ENCODE measurements around the gene CNOT6L.

CNOT6L gene

DNA sequence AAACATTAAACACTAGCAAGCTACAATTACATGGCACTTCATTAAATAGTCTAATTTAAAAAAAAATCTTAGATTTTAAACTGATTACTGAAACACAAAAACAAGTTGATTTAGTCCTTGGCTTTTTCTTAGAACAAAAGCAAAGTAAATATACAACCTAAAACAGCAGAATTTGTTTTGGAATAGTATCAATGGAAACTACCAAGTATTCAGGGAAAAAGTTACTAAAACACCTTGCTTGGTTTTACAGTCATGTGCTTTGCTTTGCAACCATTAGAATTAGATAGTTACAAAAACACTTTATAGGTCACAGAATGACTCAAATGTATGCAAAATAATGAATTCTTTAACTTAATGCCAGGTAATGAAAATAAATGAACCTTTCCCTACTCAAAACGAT, 105.3 kb downstream of the CNOT6L start:
- DNase-seq (ENCODE audit: low read depth in 1 of 2, low spot score in 1 of 2) = no peak

DNA sequence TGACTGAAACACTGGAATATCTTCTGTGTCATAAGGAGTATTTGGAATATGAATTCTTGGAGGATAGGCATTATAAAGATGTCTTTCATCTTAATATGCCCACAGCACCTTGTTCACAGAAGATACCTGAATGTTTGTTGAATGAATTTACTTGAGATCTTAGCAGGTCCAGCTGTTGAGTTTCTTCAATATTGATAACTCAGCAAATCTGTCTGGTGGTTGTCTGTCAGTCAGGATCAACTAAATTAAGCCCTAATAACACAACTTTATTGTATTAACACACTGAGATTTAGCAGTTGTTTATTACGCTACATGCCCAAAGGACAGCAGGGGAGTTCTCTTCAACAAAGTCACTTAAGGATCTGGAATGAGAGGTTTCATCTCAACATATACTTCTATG, 106.5 kb downstream of the CNOT6L start:
- DNase-seq (ENCODE audit: low read depth in 1 of 2, low spot score in 1 of 2) = no peak

DNA sequence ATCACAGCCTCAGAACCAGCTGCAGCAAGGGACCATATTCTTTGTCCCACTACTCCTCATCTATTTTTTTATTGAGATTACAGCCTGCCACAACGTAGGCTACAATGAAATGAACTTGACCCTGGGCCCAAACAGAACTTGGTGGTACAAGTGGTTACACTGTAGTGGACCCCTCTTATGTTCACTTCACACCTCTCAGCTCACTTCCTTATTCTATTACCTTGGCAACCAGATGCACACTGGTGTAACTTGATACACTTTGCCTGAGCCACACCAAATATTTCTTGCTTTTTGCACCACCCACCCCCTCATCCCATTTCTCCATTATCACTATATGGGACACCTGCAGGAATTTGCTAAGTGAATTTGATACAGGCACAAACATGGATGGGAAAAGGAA, 107.7 kb downstream of the CNOT6L start:
- DNase-seq (ENCODE audit: low read depth in 1 of 2, low spot score in 1 of 2) = no peak

DNA sequence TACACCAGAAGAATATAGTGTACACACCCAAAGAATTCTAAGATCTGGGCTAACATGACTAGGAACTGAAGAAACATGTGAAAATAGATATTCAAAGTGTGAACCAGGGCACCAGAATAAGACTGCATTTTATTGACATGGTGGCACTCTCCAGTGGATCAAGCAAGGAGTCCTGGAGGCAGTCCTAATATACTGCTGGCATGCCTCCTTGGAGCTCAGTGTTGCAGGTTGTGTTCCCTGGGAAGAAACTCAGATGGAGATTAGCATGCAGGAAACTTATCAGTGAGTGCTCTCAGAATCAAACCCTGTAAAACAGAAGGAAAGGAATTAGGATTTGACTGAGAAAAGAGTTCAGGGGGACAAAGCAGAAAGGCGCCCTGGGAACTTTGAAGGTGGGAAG, 108.5 kb downstream of the CNOT6L start:
- DNase-seq (ENCODE audit: low read depth in 1 of 2, low spot score in 1 of 2) = no peak

DNA sequence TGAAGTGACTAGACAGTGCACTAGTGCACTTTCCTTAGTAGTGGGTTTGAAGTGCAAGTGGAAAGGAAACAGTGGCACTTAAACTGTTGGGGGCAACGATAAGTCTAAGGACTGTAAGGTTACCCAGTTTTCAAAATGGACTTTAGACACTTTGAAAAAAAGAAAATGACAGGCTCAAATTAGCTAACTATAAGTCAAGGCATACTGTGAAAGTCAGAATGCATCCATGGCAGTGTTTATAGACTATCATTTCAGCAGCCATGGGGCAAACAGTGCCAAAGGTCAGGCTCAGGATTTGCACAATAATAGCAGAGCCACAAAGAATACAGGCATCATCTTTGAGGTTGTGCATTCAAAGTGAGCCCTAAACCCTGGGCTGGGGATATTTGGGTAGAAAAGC, 109.1 kb downstream of the CNOT6L start:
- no peak for DNase-seq (ENCODE audit: low read depth in 1 of 2, low spot score in 1 of 2)

DNA sequence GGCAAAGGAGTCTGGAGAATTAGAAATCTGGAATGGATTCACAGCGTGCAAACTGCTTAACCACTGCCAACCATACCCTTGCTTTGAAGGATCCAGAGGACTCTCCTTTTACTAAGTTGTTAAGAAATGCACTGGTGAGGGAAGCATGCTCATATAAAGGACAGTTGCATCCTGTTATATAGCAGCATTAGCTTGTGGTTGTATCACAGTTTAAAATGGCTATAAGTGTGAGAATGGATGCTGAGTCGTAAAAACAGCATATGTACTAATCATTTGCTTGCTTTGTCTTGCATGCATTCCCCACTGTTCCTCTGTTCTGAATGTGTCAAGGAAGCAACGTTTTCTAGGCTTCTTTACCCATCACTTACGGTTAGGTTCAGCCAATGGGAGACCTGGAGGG, 112.5 kb downstream of the CNOT6L start:
- no peak for DNase-seq (ENCODE audit: low read depth in 1 of 2, low spot score in 1 of 2)

DNA sequence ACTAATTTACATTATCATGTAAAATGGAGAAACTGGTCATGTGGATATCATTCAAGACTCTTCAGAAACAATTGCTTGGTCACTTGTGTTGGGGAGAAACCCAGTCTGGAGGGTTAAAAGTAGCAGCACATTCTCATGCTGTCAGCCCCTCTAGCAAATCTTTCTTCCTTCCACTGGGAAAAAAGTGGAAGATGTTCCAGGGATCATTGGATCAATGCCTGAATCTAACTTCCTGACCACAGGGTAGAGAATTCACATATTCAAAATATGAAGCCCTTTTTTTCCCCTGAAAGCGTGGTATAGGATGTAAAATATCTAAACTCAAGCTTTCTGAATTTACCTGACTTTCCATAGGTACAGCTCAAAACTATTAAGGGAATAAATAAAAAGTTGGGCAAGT, 115.5 kb downstream of the CNOT6L start:
- no peak for DNase-seq (ENCODE audit: low read depth in 1 of 2, low spot score in 1 of 2)

DNA sequence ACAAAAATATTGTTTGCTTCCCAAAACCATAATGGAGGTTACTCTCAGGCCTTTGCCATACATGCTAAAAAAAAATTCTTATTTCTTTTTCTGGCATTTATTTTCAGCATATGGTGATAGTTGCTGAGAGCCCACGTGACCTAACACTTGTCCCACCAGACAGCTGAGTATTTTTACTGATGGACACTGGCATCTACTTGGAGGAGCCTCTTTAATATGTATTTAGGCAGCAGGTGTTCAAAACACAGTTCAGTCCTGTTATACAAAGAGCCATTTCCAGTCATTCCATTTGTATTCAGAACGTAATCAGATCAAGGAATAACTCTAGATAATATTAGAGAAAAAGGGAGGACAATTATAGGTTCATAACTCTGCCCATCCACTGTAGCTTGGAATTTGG, 118.0 kb downstream of the CNOT6L start:
- no peak for DNase-seq (ENCODE audit: low read depth in 1 of 2, low spot score in 1 of 2)

DNA sequence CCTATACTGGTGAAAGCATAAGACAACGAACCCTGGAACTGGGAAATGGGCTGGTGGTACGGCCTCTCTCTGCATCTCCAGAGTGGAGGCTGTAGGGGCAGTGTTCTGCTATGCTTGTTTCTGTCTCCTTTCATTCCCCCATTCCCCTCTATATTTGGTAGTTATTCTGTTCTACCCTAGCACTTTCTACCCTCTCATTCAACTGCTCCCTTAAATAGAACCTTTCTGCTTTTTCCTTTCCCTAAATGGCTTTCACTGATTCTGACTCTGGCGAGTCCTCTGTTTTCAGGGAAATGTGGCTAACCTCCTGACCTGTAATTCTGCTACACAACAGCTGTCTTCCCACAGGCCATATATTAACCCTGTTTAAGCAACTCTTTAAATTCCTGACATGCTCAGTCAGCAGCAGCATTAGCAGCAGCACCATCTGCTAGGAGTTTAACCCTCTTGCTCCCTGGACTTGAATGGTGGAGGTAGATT, 119.4 kb downstream of the CNOT6L start:
- no peak for DNase-seq (ENCODE audit: low read depth in 1 of 2, low spot score in 1 of 2)

DNA sequence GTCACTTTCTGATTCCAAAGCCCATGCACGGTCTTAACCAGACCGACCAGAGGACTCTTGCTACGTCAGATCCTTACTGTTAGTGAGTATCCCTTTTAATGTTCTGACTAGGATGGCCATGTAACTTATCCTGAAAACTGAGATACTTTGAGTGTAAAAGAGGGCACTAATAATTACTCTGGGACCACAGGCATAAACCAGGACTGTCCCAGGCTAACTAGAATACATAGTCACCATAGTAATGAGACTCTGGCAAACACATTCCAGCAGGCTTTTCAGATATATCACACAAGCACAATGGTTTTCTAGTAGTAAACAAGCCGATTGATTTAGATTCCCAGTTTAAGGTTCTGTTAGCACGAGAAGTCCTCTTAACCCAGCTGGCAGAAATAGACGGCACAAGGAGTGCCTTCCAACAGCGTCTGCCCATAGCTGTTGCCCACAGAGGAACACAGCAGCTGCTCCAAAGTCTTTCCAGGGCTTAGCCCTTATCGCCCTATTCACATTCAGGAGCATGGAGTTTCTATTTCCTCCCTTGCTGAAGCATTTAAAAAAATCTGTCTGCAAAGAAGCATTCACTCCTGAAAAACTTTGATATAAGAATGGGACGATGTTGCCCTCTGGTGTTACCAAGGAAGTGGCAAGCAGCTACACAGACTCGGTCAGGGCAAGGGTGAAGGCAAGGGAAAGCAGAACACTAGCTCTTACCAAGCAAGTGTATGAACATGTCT, 121.1 kb downstream of the CNOT6L start:
- DNase-seq (ENCODE audit: low read depth in 1 of 2, low spot score in 1 of 2) = no peak

DNA sequence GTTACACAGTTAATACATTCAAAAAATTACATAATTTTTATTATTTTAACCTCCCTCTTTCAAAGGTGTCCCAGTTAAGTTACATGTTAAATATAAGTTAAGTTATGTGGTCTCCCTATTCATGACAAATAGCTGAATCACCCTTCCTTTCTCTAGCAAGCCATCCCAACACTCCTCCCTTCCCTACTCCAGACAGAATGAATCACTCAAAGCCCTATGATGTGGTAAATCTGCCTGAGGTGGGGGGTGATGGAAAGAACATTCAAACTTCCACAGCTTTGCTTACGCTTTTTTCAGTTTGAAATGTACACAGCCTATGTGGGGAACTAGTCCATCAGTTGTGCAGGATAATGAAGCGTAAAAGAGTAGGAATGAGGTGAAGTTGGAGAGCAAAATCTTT, 123.4 kb downstream of the CNOT6L start:
- DNase-seq (ENCODE audit: low read depth in 1 of 2, low spot score in 1 of 2) = no peak

DNA sequence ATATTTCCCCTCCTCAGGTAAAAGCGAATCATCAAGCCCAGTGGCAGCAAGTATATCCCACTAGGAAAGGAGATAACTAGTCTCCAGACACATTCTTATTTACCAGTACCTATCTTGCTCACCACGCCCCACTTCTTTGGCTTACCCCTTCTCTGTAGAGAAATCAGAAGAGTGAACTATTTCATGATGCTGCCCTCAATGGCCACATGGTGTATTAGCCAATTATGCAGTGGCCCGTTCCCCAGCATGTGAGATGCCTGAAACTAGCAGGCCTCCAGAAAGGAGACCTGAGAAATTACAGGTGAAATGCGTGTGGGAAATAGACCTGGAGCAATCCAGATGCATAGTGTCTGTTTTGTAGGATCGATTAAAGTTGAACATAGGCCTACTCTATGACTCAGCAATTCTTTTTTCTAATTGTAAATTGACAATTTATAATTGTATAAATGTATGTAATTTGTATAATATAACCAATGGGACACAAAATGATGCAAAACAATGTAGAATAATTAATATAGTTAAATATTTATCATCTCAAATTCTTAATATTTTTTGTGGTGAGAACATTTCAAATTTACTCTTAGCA, 126.2 kb downstream of the CNOT6L start:
- DNase-seq (ENCODE audit: low read depth in 1 of 2, low spot score in 1 of 2) = no peak

DNA sequence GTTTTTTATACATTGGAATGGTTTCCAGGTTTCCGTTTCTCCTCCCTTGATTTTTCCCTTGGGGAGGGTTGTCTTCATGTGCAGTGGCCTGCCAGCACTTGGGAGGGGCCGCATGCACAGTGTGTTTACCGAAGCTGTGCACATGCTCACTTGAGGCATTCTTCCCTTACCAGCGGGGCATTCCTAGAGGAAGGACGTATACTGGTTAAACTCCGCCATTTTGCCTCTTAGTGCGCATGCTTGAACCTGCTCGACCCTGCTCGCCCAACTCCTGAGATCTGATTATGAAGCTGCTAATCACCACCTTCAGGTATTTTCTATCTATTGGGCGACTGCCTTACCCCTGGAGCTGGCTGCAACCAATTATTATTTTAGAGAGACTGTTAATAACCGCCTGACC, 137.4 kb downstream of the CNOT6L start:
- DNase-seq (ENCODE audit: low read depth in 1 of 2, low spot score in 1 of 2) = no peak

DNA sequence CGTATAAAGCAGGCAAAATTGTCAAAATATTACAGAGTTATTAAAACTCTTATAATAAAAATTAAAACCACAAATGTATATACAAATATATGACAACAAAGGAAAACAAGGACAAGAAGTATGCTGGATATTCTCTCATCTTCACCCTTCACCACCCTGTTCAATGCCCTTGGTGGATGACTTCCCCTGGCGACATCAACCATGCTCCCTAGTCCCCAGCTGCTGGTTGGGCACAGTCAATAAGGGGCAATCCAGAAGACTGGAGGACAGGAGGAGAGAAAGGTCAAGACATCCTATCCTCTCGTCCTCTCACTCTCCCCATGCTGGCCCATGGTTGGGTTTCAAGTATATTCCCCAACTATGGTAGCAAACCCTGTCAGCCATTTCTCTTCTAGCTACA, 142.3 kb downstream of the CNOT6L start:
- DNase-seq (ENCODE audit: low read depth in 1 of 2, low spot score in 1 of 2) = no peak

DNA sequence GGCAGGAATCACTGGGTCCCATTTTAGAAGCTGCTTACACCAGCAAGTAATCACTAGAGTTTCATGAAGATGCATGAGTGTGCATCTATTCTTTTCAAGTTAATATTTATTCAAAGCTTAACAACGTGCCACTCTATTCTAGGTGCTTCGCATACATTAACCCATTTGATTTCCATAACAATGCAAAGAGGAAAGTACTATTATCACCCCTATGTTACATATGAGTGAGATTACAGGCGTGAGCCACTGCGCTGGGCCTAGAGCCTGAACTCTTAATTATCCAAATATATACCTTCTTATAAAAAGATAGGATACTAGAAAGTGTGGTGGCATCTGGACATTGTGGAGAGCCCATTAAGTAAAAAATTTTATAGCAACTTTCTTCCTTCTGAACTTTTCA, 148.1 kb downstream of the CNOT6L start:
- DNase-seq (ENCODE audit: low read depth in 1 of 2, low spot score in 1 of 2) = no peak

DNA sequence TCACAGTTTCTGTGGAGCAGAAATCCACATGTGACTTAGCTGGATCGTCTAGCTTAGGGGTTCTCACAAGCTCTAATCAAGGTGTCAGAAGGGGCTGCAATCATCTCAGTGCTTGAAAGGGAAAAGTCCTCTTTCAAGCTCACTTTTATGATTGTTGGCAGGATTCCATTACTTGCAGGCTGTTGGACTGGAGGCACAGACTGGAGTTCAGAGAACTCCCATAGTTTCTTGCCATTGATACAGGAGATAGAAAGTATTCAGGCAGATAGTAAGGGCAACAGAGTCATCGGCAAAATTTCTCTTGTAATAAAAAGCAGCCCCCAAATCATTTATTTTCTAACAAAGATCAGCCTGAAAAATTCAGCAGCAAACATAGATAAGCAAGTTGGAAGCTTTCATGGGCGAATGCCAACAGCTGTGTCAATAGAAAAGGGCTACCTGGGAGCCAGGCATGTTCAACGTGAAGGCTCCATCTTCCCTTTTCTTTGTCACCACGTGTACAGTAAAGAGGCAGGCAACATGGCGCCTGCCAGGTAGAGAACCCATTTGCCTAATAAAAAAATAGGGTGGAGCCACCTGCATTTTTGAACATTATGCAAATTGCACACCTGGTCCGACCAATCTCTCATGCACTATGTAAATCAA, 149.1 kb downstream of the CNOT6L start:
- no peak for DNase-seq (ENCODE audit: low read depth in 1 of 2, low spot score in 1 of 2)

DNA sequence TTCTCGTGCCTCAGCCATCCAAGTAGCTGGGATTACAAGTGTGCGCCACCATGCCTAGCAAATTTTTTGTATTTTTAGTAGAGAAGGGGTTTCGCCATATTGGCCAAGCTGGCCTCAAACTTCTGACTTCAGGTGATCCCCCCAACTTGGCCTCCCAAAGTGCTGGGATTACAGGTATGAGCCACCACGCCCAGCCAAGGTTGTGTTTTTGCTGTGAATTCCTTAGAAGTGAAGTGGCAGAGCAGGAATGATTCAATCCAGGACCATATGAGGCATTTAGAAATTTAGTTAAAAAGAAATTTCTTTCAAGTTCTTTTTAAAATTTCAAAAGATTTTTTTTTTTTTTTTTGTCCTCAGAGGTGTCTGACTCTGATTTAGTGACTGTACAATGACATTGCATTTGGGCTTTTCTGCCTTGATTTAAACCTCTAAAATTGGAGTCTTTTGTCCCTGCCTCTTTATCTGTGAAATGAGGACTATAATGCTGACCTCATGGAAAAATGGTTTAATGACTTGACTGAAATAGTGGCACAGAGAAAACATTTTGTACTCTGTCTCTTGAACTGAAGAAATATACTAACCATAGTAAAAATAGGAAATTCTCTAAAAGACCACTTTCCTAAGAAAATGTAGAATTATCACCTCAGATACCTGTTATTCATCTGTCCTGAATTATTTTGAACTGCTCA, 153.6 kb downstream of the CNOT6L start:
- no peak for DNase-seq (ENCODE audit: low read depth in 1 of 2, low spot score in 1 of 2)
